ENCODE data around the gene ZNF584. TPM values are rescaled to one million over a fixed set of nuclear protein-coding genes. Genes with fewer than 3 reads are reported as not detected.
A peak's percentile ranks its signal among the peaks of the same experiment; 100 is the strongest.
"Not testable (repeated sequence)": the region's sequence is repeated elsewhere in the genome, so short reads cannot be mapped to it uniquely, and the experiment has no call there.

Gene ZNF584
- total RNA-seq, 3 donors from 2014 or later: 13.6 to 16.1 (median 15.8) TPM

- H3K4me1 ChIP-seq: no peaks in the 10 kb centered on the region
- H3K9me3 ChIP-seq: peaks cover 0 to 11% of the 10 kb centered on the region in 2 donors
- intact Hi-C loops (cut with DNase I; ENCODE audit: low total_unique reads): no loop called here
- H3K4me3 ChIP-seq: no peak overlapping the region
- H3K36me3 ChIP-seq: peaks cover 16% of the 10 kb centered on the region
- DNase-seq (ENCODE audit: low spot score in 2 of 2): no peak
- no peak overlapping the region for H3K27ac ChIP-seq
- TF ChIP-seq POLR2A (IDR thresholded peaks at IDR 0.05) (no peak), POLR2AphosphoS5 (IDR thresholded peaks at IDR 0.05) (no peak), CTCF (IDR thresholded peaks at IDR 0.05) (no peak)
- no peaks in the 10 kb centered on the region for H3K27me3 ChIP-seq
Observed at GRCh38 chr19:58417071-58417470, 8.6 kb downstream of the ZNF584 start.

- intact Hi-C loops (cut with DNase I; ENCODE audit: low total_unique reads): no loop called here
- DNase-seq (ENCODE audit: low spot score in 2 of 2): no peak
- H3K4me1 ChIP-seq: no peaks in the 10 kb centered on the region
- H3K9me3 ChIP-seq: peaks cover 73 to 74% of the 10 kb centered on the region in 2 donors
- no peak overlapping the region for H3K27ac ChIP-seq
- no peak overlapping the region for H3K4me3 ChIP-seq
- no peaks in the 10 kb centered on the region for H3K27me3 ChIP-seq
- TF ChIP-seq POLR2AphosphoS5 (IDR thresholded peaks at IDR 0.05) (no peak), POLR2A (IDR thresholded peaks at IDR 0.05) (no peak)
- peaks cover 1% of the 10 kb centered on the region for H3K36me3 ChIP-seq
Observed at GRCh38 chr19:58428617-58429016, 20.2 kb downstream of the ZNF584 start.

GRCh38 chr19:58429745-58430144 is 21.3 kb downstream of the ZNF584 start:
- intact Hi-C loops (cut with DNase I; ENCODE audit: low total_unique reads): no loop called here
- TF ChIP-seq POLR2AphosphoS5 (IDR thresholded peaks at IDR 0.05) (no peak), POLR2A (IDR thresholded peaks at IDR 0.05) (no peak), CTCF (IDR thresholded peaks at IDR 0.05) (no peak)
- no peak for DNase-seq (ENCODE audit: low spot score in 2 of 2)
- H3K9me3 ChIP-seq: peaks cover 85 to 86% of the 10 kb centered on the region in 2 donors
- no peaks in the 10 kb centered on the region for H3K4me1 ChIP-seq
- peaks cover 13% of the 10 kb centered on the region for H3K36me3 ChIP-seq
- H3K4me3 ChIP-seq: no peak overlapping the region
- no peaks in the 10 kb centered on the region for H3K27me3 ChIP-seq
- no peak overlapping the region for H3K27ac ChIP-seq

- no peak for TF ChIP-seq POLR2A (IDR thresholded peaks at IDR 0.05)
- TF ChIP-seq CTCF (IDR thresholded peaks at IDR 0.05): no peak
- no peak for TF ChIP-seq POLR2AphosphoS5 (IDR thresholded peaks at IDR 0.05)
- peaks cover 29% of the 10 kb centered on the region for H3K36me3 ChIP-seq
- intact Hi-C loops (cut with DNase I; ENCODE audit: low total_unique reads): no loop called here
Observed at GRCh38 chr19:58434217-58434616, 25.8 kb downstream of the ZNF584 start.

GRCh38 chr19:58439576-58440554 is 31.4 kb downstream of the ZNF584 start, which contains the start of gene ZNF132:
TSS of gene ZNF132 (minus strand) at chr19:58440153. CDS start at chr19:58439821, 332 bp downstream.
- intact Hi-C loops (cut with DNase I; ENCODE audit: low total_unique reads): no loop called here
- TF ChIP-seq POLR2AphosphoS5 (IDR thresholded peaks at IDR 0.05) (peak; percentile 85 to 96 (median 87)), POLR2A (IDR thresholded peaks at IDR 0.05) (no peak)
- no peaks in the 10 kb centered on the region for H3K4me1 ChIP-seq

More at GRCh38 chr19:58434217-58434616, 25.8 kb downstream of the ZNF584 start:
- no peak for DNase-seq (ENCODE audit: low spot score in 2 of 2)
- no peaks in the 10 kb centered on the region for H3K27me3 ChIP-seq
- H3K4me1 ChIP-seq: no peaks in the 10 kb centered on the region
- H3K4me3 ChIP-seq: peak overlapping the region in 1 of 3 donors; percentile 29
- H3K27ac ChIP-seq: no peak overlapping the region
- H3K9me3 ChIP-seq: peaks cover 99 to 100% of the 10 kb centered on the region in 2 donors

GRCh38 chr19:58440556-58440955 is 32.1 kb downstream of the ZNF584 start:
- DNase-seq (ENCODE audit: low spot score in 2 of 2): no peak
- Histone ChIP-seq H3K36me3 (peaks cover 8% of the 10 kb centered on the region), H3K4me3 (peak overlapping the region; percentile 64 to 92 (median 68)), H3K27me3 (no peaks in the 10 kb centered on the region), H3K4me1 (no peaks in the 10 kb centered on the region), H3K9me3 (peaks cover 39 to 40% of the 10 kb centered on the region in 2 donors), H3K27ac (peak overlapping the region; percentile 75 to 90)
- intact Hi-C loops (cut with DNase I; ENCODE audit: low total_unique reads): no loop called here
- no peak for TF ChIP-seq CTCF (IDR thresholded peaks at IDR 0.05)
- no peak for TF ChIP-seq POLR2AphosphoS5 (IDR thresholded peaks at IDR 0.05)
- TF ChIP-seq POLR2A (IDR thresholded peaks at IDR 0.05): no peak

More at GRCh38 chr19:58439576-58440554, 31.4 kb downstream of the ZNF584 start, which contains the start of gene ZNF132:
- no peaks in the 10 kb centered on the region for H3K27me3 ChIP-seq
- peak within 1 kb of the TSS; percentile 75 to 90 for H3K27ac ChIP-seq
- DNase-seq (ENCODE audit: low spot score in 2 of 2): peak; percentile 92 to 99
- H3K9me3 ChIP-seq: peaks cover 46 to 47% of the 10 kb centered on the region in 2 donors
- peak within 1 kb of the TSS; percentile 64 to 92 (median 68) for H3K4me3 ChIP-seq
- peaks cover 15% of the 10 kb centered on the region for H3K36me3 ChIP-seq

GRCh38 chr19:58442986-58443385 is 34.5 kb downstream of the ZNF584 start:
- H3K27ac ChIP-seq; H3K36me3 ChIP-seq; H3K27me3 ChIP-seq; intact Hi-C loops (cut with DNase I; ENCODE audit: low total_unique reads); DNase-seq (ENCODE audit: low spot score in 2 of 2); H3K4me1 ChIP-seq; H3K4me3 ChIP-seq: not testable (repeated sequence)
- peaks cover 15 to 17% of the 10 kb centered on the region in 2 donors for H3K9me3 ChIP-seq

GRCh38 chr19:58448860-58449259 is 40.4 kb downstream of the ZNF584 start:
- H3K36me3 ChIP-seq; intact Hi-C loops (cut with DNase I; ENCODE audit: low total_unique reads); H3K9me3 ChIP-seq; DNase-seq (ENCODE audit: low spot score in 2 of 2); H3K4me1 ChIP-seq; H3K4me3 ChIP-seq; H3K27me3 ChIP-seq; H3K27ac ChIP-seq: not testable (repeated sequence)
